ENCODE measurements around the gene DERL2. TPM values are rescaled to one million over a fixed set of nuclear protein-coding genes. Genes with fewer than 3 reads are reported as not detected.

Gene DERL2
- total RNA-seq, 4 donors from 2014 or later = 28.2 to 48.8 (median 38.1) TPM

DNA sequence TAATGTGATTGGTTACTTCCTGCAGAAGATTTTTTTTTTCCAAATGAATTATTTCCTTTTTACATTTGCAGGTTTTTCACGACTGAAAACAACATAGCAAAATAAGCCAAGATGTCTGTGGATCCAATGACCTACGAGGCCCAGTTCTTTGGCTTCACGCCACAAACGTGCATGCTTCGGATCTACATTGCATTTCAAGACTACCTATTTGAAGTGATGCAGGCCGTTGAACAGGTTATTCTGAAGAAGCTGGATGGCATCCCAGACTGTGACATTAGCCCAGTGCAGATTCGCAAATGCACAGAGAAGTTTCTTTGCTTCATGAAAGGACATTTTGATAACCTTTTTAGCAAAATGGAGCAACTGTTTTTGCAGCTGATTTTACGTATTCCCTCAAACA, 2.8 kb upstream of the DERL2 start:
- no peaks in the 10 kb centered on the region for H3K9me3 ChIP-seq
- H3K36me3 ChIP-seq = peaks cover 0 to 41% (median 8%) of the 10 kb centered on the region in 3 donors
- no peak for DNase-seq
- H3K4me1 ChIP-seq = peaks cover 16 to 44% (median 21%) of the 10 kb centered on the region in 3 donors
- TF ChIP-seq, protein P1, sequence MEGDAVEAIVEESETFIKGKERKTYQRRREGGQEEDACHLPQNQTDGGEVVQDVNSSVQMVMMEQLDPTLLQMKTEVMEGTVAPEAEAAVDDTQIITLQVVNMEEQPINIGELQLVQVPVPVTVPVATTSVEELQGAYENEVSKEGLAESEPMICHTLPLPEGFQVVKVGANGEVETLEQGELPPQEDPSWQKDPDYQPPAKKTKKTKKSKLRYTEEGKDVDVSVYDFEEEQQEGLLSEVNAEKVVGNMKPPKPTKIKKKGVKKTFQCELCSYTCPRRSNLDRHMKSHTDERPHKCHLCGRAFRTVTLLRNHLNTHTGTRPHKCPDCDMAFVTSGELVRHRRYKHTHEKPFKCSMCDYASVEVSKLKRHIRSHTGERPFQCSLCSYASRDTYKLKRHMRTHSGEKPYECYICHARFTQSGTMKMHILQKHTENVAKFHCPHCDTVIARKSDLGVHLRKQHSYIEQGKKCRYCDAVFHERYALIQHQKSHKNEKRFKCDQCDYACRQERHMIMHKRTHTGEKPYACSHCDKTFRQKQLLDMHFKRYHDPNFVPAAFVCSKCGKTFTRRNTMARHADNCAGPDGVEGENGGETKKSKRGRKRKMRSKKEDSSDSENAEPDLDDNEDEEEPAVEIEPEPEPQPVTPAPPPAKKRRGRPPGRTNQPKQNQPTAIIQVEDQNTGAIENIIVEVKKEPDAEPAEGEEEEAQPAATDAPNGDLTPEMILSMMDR (IDR thresholded peaks at IDR 0.05) = no peak
- intact Hi-C loops (cut with DNase I) = no loop called here
- no peak overlapping the region for H3K27ac ChIP-seq
- H3K4me3 ChIP-seq = no peak overlapping the region
- H3K27me3 ChIP-seq = no peaks in the 10 kb centered on the region
- 72 to 77% methylated on average over 8 of the region's 8 CpGs for WGBS, 2 donors

DNA sequence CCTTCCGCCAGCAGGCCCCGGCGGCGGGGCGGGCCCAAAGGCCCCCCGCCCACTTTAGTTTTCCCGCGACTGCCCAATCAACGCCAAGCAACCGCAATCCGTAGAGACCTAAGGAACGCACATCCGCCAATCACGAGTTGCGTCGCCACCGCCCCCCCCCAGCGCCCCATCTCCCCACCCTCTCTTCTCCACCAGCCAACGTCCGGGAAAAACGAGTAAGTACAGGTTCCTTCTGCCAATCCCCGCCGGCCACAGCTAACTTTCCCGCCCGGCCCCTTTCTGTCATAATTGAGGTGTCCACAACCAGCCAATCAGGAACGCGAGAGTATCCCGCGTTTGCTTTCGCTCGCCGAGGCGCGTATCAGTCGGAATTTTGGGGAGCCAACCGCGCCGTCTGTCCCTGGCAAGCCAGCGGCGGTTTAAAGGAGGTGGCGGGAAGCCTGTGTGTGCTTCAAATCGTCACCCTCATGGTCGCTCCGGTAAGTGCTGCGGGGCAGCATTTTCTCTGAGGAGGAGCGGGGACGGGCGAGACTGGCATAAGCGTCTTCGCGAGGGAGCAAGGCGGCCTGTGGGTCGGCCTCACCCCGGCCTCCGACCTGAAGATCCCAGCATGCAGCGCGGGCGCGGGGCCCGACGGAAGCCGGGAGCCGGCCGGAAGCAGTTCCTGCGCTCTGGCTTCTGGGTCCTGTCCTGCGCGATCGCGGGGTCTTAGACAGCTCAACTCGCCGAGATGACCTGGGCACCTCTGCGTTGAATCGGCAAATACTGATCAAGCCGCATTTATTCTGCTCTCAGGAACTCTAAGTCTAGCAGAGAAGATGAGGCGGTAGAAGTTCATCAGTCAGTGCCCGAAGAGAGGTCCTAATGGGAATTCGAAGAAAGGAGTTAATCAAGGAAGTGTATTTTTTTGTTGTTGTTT, 487 bp upstream of the DERL2 start, which contains the start of gene MIS12:
Gene MIS12, plus strand, starts transcription at position 361 of the 919 bp plus-strand sequence. CDS start 2,297 bp downstream, outside the sequence.
- Histone ChIP-seq H3K4me3 (peak within 1 kb of the TSS; percentile 74 to 97 (median 92)), H3K27me3 (no peaks in the 10 kb centered on the region), H3K27ac (peak within 1 kb of the TSS; percentile 98 to 100 (median 100)), H3K36me3 (peaks cover 0 to 64% (median 13%) of the 10 kb centered on the region in 3 donors), H3K4me1 (peaks cover 16 to 49% (median 21%) of the 10 kb centered on the region in 3 donors), H3K9me3 (no peaks in the 10 kb centered on the region)
- TF ChIP-seq, protein P1 (IDR thresholded peaks at IDR 0.05) = peak in 1 of 6 experiments; percentile 32
- peak in 3 of 4 donors; percentile 52 to 83 (median 65) for TF ChIP-seq POLR2A (IDR thresholded peaks at IDR 0.05)
- 1 to 5% methylated on average over 5 to 7 of the region's 77 CpGs for WGBS, 2 donors
- intact Hi-C loops (cut with DNase I) = no loop called here
- DNase-seq = peak; percentile 98

DNA sequence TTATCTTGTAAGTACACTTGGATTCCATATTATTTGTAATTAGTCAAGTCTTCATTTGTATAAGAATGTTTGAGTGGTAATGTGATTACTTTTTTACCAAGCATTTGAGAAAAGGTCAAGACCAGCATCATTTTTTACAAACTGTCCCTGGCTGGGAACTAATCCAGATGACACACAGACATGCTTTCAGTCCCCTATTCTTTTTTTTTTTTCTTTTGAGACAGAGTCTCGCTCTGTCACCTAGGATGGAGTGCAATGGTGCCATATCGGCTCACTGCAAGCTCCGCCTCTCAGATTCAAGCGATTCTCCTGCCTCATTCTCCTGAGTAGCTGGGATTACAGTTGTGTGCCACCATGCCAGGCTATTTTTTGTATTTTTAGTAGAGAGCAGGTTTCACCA, 4.5 kb downstream of the DERL2 start:
- Histone ChIP-seq H3K4me3 (no peak overlapping the region), H3K27ac (no peak overlapping the region), H3K4me1 (peaks cover 8 to 25% (median 13%) of the 10 kb centered on the region in 3 donors), H3K27me3 (no peaks in the 10 kb centered on the region), H3K36me3 (peaks cover 3 to 84% (median 22%) of the 10 kb centered on the region in 3 donors), H3K9me3 (no peaks in the 10 kb centered on the region)
- TF ChIP-seq, protein P1 (IDR thresholded peaks at IDR 0.05) = no peak
- TF ChIP-seq POLR2A (IDR thresholded peaks at IDR 0.05) = no peak
- DNase-seq = no peak
- 91 to 92% methylated on average over 4 of the region's 4 CpGs for WGBS, 2 donors
- intact Hi-C loops (cut with DNase I) = no loop called here

DNA sequence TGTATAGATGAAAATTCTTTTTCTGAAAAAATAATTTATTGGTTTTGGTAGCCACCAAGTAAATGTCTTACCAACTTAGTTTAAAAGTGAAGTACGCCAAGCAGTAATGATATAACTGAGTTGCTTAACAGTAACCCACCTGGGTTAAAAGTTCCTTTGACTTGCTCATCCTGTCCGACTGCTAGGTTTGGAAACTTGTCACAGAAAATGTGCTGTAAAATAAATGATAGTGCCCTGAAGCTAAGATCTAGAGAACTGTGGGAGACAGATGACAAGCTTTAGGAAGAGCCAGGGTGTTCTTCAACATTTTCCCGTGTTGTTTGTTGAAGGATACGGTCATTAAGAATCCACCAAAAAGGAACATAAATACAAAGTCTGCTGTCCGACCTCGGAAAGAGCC, 5.0 kb downstream of the DERL2 start:
- peaks cover 8 to 25% (median 13%) of the 10 kb centered on the region in 3 donors for H3K4me1 ChIP-seq
- DNase-seq = no peak
- intact Hi-C loops (cut with DNase I) = no loop called here
- WGBS, 2 donors = 69 to 71% methylated on average over 6 of the region's 6 CpGs
- no peak overlapping the region for H3K27ac ChIP-seq
- TF ChIP-seq, protein P1 (IDR thresholded peaks at IDR 0.05) = no peak
- no peak for TF ChIP-seq POLR2A (IDR thresholded peaks at IDR 0.05)
- H3K36me3 ChIP-seq = peaks cover 3 to 89% (median 22%) of the 10 kb centered on the region in 3 donors
- H3K27me3 ChIP-seq = no peaks in the 10 kb centered on the region
- H3K4me3 ChIP-seq = no peak overlapping the region
- no peaks in the 10 kb centered on the region for H3K9me3 ChIP-seq

DNA sequence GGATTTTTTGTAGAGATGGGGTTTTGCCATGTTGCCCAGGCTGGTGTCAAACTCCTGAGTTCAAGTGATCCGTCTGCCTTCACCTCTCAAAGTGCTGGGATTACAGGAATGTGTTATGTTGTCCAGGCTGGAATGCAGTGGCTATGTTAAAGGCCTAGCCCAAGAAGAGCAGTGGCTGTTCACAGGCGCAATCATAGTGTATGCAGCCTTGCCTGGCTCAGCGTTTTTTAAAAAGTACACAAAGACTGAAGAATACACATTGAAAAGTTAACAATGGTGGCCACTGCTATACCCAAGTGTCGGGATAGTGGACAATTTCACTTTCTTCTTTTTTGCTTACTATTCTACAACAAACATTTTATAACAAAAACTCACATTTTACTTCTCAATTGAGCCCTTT, 7.0 kb downstream of the DERL2 start:
- Histone ChIP-seq H3K4me1 (peaks cover 0 to 7% (median 0%) of the 10 kb centered on the region in 3 donors), H3K4me3 (no peak overlapping the region), H3K9me3 (no peaks in the 10 kb centered on the region), H3K36me3 (peaks cover 3 to 100% (median 29%) of the 10 kb centered on the region in 3 donors), H3K27me3 (no peaks in the 10 kb centered on the region), H3K27ac (no peak overlapping the region)
- 81 to 90% methylated on average over 3 to 4 of the region's 4 CpGs for WGBS, 2 donors
- no peak for DNase-seq
- TF ChIP-seq, protein P1 (IDR thresholded peaks at IDR 0.05) = no peak
- TF ChIP-seq POLR2A (IDR thresholded peaks at IDR 0.05) = no peak
- intact Hi-C loops (cut with DNase I) = no loop called here
